Uterus (tissue), 2 donors: ENCODE measurements around the gene TMEM185B.

Experiments used
- POLR2A ChIP-seq, 2 donors: fragments of 450-650 bp; IDR thresholded peaks; one replicate each; pipeline ENCODE4 v1.6.1; 2016; ENCODE audit warnings: antibody characterized with exemption in 2 of 2, mild to moderate bottlenecking in 1 of 2, moderate library complexity in 1 of 2
- TF ChIP-seq, protein P1 (sequence below), 4 experiments: fragments of 200-600 bp in 2 of 4; fragments of 450-650 bp in 2 of 4; sonication (generic) in 2 of 4; IDR thresholded peaks; one replicate each; pipeline ENCODE4 v1.5.1; 2016 to 2019; ENCODE audit warnings: antibody characterized with exemption in 4 of 4, mild to moderate bottlenecking in 2 of 4, moderate library complexity in 1 of 4

- TF ChIP-seq POLR2A (IDR thresholded peaks at IDR 0.05) = no peak
- TF ChIP-seq, protein P1, sequence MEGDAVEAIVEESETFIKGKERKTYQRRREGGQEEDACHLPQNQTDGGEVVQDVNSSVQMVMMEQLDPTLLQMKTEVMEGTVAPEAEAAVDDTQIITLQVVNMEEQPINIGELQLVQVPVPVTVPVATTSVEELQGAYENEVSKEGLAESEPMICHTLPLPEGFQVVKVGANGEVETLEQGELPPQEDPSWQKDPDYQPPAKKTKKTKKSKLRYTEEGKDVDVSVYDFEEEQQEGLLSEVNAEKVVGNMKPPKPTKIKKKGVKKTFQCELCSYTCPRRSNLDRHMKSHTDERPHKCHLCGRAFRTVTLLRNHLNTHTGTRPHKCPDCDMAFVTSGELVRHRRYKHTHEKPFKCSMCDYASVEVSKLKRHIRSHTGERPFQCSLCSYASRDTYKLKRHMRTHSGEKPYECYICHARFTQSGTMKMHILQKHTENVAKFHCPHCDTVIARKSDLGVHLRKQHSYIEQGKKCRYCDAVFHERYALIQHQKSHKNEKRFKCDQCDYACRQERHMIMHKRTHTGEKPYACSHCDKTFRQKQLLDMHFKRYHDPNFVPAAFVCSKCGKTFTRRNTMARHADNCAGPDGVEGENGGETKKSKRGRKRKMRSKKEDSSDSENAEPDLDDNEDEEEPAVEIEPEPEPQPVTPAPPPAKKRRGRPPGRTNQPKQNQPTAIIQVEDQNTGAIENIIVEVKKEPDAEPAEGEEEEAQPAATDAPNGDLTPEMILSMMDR (IDR thresholded peaks at IDR 0.05) = no peak
Measured at GRCh38 chr2:120254178-120254577, 31.0 kb upstream of the TMEM185B start.
